HTR-8/SVneo (cell line): ENCODE data around the gene BDH1.
"Not testable (repeated sequence)": the region's sequence is repeated elsewhere in the genome, so short reads cannot be mapped to it uniquely, and the experiment has no call there.

Experiments
- DNase-seq: peaks from one replicate; pipeline ENCODE4 v3.0.0; 2011; ENCODE audit warnings: low spot score, mixed read lengths; ENCODE audit not compliant: insufficient read length
- FAIRE-seq: peaks from 2 replicates; lab custom pipeline; 2011; peaks lifted over from hg19 to GRCh38; lab: Jason Lieb, UNC

BDH1 gene

DNA sequence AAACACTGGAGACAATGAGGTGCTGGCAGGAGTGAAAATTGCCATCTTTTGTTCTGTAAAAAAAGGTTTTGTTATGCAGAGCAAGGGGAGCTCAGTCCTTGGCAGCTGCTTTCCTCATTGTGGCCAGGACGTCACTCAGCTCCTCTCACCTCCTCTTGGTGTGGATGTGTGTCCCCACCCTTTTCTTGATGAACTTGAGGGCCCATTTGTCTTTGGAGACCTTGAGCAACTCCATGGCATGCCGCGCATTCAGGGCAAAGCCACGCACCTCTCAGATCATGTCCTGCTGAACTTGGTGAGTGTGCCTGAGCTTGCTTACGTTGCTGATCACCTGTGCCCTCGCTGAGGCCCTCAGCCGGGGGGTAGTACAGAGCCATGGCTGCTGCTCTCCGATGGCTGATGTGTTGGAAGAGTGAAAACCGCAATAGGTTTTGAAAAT, 24.5 kb upstream of the BDH1 start:
- FAIRE-seq, result no peak
- no peak for DNase-seq

DNA sequence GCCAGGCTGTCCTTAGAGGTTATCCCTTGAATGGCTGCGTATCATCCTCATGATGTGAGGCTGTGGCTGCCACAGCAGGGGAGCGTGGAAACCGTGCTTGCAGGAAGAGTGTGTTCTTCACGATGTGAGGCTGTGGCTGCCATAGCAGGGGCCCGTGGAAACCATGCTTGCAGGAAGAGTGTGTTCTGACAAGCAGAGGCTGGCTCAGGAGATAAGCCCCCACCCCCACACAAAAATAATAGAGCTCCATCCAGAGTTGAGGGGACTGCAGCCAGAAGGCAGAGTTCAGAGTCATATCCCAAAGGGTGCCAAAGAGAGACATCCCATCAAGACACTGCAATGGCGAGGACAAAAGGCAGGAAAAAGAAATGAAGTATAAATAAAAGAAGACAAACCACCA, 22.6 kb upstream of the BDH1 start:
- FAIRE-seq (no peak), DNase-seq (no peak)

DNA sequence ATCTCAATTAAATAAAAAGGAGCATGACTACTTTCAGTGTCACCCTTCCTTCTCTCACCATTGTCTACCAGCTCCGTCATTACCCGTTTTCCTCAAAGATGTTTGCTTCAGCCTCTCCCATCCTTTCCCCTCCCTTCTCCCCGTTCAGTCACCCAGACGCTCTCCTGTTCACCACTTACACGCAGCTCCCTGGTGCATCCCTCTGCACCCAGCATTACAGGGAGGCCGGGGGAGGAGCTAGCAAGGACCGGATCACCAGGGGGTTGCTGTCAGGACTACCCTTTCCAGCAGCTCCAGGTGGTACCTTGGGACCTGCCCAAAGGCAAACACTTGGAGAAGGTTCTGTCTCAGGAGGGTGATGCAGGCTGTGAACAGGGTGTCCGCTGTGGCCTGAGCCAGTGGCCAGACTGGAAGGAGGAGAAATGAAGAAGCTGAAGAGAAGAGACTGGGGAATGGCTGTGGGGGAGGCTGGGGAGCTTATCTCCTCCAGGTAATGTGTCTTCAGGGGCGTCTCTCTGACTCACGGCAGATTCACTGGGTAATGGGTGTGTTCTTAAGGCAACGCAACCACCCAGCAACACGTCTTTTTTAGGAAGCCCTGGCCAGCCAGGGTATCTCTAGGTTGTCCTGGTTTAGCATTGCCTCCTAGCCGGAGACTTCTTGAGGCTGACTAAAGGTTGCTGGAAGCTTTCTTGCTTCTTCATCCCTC, 21.8 kb upstream of the BDH1 start:
- no peak for FAIRE-seq
- no peak for DNase-seq

DNA sequence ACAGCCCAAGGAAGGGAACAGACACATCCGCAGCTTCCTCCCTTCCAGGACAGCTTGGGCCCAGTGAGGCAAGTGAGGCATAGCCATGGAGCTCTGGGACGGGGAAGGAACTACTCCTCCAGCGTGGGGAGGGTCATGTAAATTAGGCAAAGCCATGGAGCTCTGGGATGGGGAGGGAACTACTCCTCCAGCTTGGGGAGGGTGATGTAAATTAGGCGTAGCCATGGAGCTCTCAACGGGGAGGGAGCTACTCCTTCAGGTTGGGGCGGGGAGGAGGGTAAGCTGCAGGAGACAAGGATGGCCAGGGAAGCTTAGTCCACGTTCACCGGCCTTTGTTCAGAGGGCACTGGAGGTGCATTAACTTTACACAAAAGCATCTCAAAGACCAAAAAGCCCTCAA, 21.1 kb upstream of the BDH1 start:
- FAIRE-seq (no peak), DNase-seq (no peak)

DNA sequence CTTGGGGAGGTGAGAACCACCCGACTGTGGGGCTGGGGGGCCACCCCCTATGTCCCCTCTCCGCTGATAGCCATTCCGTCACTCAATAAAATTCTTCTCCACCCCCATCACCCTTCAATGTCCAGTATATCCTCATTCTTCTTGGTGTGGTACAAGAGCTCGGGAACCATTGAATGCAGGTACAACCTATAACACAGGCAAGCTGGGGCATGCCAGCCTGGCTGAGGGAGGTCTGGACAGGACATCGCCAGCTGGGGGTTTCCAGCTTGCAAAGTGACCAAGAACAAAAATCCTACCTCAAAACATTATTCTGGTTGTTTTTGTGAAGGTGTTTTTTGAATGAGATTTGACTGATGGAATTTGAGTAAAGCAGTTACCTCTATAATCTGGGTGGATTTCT, 19.6 kb upstream of the BDH1 start:
- DNase-seq (no peak), FAIRE-seq (no peak)

DNA sequence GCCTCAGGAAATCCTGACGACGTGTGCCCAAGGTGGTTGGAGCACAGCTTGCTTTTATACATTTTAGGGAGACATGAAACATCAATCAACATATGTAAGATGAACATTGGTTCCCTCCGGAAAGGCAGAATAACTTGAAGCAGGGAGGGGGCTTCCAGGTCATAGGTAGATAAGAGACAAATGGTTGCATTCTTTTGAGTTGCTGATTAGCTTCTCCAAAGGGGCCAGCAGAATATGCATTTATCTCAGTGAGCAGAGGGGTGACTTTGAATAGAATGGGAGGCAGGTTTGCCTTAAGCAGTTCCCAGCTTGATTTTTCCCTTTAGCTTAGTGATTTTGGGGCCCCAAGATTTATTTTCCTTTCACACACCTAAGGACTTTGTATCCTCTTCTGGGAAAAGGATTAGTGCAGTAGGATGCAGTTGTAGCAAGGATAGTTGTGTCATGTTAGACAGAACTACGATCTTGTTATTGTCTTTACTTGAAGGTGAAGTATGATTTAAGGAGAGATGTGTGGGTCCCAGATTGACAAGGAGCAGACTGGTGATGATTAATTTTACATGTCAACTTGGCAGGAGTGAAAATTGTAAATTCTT, 18.7 kb upstream of the BDH1 start:
- FAIRE-seq, DNase-seq: not testable (repeated sequence)

DNA sequence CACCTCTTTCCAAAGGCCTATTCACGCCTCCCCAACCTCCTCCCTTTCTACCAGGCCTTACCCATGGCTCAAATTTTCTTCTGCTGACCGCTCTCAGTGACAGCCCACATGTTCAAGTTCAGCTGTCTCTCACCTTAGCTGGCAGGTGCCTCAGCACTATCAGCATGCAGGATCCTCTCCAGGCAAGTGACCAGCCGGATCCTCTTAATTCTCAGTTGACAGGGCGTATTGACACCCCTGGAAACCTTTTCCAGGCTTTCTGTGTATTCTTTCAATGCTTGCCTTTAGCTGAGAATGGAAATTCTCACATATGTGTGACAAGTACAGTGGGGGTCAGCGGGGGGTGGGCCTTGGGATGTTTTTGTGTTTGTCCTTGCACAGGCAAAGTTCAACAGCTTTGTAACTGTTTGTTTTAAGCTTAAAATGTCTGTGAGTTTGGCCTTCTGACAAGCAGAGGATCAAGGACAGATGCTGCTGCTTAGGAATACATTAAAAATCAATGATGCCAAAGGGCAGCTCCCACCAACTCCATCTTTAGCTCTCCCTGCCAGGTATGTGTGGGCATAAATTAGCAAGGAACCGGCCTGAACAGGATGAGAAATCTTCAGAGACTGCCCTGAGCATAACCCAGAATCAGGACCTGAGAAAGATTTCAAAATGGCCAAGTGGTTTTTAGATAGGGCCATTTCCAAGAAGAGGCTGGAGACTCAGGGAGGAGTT, 17.4 kb upstream of the BDH1 start:
- DNase-seq (no peak), FAIRE-seq (no peak)

DNA sequence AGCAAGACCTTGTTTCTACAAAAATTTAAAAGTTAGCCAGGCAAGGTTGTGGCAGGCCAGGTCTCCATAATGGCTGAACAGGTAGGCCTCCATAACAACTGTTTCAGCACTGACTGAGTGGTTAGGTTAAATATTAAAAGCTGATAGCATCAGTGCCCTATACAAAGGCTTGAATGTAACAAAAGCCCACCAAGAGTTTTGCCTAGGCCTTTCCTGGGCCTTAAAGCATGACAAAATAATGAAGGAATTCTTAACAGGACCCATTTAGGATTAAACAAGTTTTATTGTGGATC, 16.1 kb upstream of the BDH1 start:
- FAIRE-seq, DNase-seq: not testable (repeated sequence)

DNA sequence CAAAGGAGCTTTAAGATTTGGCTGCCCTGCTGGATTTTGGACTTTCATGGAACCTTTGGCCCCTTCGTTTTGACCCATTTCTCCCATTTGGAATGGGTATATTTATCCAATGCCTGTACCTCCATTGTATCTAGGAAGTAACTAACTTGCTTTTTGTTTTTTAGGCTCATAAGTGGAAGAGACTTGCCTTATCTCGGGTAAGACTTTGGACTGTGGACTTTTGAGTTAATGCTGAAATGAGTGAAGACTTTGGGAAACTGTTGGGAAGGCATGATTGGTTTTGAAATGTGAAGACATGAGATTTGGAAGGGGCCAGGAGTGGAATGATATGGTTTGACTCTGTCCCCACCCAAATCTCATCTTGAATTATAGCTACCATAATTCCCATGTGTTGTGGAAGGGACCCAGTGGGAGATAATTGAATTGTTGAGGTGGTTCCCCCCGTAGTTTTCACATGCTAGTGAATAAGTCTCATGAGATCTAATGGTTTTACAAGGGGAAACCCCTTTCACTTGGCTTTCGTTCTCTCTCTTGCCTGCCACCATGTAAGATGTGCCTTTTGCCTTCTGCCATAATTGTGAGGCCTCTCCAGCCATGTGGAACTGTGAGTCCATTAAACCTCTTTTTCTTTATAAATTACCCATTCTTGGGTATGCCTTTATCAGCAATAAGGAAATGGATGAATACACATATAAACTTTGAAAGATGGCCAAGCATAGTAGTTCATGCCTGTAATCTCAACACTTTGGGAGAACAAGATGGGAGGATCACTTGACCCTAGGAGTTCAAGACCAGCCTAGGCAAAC, 15.5 kb upstream of the BDH1 start:
- DNase-seq, FAIRE-seq: not testable (repeated sequence)

DNA sequence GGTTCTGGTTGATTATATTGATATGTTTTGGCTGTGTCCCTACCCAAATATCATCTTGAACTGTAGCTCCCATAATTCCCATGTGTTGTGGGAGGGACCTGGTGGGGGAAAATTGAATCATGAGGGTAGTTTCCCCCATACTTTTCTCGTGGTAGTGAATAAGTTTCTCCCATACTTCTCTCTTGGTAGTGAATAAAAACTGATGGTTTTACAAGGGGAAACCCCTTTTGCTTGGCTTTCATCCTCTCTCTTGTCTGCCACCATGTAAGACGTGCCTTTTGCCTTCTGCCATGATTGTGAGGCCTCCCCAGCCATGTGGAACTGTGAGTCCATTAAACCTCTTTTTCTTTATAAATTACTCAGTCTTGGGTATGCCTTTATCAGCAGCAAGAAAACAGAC, 13.7 kb upstream of the BDH1 start:
- not testable (repeated sequence) for DNase-seq, FAIRE-seq

DNA sequence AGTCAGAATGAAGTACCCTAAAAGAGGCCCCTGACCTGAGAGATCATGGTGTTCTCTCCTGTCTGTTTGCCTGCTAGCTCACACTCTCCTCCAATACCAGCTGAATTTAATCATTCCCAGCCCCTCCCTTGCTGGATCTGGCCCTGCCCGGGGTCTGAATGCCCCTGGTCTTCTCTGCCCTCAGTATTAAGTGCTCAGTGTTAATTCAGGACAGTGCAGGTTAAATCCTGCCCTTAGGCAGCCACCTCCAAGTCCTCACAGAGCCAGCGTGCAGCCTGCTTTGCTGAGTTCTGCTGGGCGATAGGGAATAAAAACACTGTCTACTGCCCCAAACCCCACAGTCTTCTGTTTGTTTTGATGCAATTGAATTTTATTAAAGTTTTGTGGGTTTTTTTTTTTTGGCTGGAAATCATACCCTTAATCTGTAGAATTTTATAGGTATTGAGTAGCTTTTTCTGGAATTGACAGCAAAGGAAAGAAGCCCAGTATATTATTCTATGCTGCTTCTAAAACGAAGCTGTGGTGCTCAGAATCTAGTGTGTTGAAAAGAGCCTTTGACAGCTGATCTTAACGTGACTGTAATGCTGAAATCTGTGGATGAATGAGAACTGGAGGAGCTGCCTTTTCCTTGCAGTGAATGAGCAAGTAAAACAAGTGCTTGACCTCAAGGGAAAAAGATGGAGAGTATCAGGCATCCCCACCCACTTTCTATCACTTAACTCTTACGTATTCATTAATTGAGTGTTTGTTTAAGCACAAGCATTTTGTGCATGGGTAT, 12.3 kb upstream of the BDH1 start:
- DNase-seq, result no peak
- FAIRE-seq, result no peak

DNA sequence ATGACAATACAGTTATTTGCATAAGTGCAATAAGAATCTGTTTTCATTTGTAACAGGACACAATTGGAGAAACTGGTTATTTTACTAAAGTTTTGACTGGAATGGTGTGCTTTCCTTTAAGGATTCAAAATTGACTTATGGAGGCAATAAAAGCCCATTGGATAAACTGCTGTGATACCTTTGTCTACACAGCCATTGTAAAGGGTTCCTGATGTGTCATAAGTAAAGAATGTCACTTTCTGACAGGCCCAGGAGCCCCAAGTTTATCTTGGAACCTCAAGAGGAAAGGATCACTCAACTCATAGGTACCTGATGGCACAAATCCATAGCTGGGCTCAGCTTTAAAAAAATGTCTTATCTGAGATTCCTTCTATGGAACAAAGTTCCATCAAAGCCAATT, 10.4 kb upstream of the BDH1 start:
- not testable (repeated sequence) for DNase-seq

DNA sequence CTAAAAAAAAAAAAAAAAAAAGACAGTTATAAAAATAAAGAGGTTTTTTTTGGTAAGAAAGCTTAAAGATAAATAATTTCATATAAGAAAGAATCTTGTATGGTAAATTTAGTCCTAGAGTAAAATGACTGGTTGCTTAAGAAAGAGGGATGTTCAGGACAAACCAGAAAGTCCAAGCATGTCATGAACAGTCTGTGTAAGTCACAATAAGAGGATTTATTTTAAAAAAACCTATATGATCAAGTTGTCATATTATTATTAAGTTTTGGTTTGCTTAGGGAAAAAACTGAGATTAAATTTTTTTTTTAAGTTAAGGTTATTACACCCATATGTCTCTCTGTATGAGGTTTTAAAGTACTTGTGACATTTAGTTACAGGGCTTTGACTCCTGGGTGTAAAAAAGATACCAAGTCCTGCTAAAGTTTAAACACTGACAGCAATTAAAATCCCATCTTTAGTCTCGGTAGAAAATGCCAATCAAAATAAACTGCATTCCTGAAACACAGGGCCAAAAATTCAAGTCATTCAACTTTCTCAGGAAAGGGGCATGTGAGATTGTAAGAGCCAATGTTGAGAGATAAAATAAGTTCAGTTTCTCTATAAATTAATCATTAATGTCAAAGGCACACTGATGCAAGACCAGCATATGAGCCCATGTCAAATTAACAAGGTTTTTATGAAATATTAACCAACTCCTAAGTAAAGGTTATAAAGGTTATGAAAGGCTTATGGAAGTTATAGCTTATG, 8.5 kb upstream of the BDH1 start:
- FAIRE-seq (no peak), DNase-seq (no peak)

More for the DNA sequence above, 10.4 kb upstream of the BDH1 start:
- FAIRE-seq, result not testable (repeated sequence)

DNA sequence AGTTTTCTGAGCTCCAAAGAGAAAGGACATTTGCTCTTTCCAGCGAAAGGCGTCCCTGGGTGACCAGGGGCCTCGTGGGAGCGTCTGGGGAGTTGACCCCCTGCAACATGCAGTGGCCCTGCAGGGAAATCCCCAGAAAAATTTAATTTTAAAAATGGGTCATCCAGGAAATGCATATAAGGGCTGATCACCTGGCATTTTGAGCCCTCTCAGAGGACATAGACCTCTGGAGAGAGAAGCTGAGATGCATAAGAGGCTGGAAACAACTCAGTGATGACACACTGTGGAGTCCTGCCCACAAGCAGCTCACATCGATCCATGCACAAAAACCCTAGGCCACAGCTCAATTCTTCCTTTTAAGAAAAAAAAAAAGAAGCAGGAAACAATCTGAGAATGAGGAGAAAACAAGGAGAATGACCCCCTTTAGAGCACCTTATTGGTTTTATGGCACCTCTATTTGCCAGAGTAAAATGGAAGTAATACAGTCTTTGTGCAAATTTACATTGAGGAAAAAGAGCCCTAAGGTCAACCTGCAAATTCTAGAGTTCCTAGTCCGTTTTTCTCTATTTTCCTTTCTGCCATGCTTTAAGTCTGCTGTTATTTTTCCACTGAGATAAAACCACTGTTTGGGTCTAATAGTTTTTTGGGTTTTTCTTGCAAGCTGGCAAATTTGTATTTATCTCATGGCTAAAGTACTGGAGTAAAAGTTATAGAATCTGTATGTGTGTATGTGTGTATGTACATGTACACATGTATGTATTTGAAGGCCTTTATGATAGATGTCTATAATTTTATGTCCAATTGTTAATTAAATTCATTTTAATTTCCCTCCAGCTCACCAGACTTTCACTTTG, 6.9 kb upstream of the BDH1 start:
- no peak for DNase-seq

DNA sequence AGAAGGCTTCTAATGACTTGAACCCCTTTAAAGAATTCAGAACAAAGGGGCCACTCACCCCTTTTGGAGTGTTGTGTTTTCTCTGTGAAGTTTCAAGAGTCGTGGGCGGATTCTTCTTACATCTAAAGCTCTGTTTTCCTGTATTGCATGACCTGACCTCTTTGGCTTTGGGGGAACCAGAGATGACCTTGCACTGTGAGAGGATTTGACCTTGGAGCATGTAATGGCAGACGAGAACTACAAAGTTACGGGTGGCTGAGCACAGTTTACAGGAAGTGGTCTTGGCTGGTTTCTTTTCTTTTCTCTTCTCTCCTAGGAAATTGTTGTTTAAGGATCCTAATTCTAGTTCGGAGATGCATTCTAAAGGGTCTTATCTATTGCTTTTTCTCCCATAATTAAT, 6.2 kb upstream of the BDH1 start:
- FAIRE-seq, result no peak
- no peak for DNase-seq

More for the DNA sequence above, 6.9 kb upstream of the BDH1 start:
- no peak for FAIRE-seq

DNA sequence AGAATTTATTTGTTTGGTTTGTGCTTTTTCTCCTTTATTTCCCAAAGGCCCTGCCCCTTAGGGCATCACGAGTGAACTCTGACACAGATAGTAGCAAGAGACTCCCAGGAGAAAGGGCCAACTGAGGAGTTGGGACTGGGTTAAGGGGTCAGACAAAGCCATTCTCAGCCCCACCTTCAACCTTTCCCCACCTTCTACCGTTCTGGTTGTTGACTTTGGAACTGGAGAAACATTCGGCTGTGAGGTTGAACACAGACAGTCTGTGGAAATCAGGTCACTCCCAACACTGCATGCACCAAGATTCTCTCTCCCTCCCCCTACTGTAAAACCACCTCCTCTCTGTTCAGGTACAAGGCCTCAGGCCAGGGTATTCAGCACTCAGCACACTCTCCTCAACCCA, 3.9 kb upstream of the BDH1 start:
- FAIRE-seq, result no peak
- no peak for DNase-seq

DNA sequence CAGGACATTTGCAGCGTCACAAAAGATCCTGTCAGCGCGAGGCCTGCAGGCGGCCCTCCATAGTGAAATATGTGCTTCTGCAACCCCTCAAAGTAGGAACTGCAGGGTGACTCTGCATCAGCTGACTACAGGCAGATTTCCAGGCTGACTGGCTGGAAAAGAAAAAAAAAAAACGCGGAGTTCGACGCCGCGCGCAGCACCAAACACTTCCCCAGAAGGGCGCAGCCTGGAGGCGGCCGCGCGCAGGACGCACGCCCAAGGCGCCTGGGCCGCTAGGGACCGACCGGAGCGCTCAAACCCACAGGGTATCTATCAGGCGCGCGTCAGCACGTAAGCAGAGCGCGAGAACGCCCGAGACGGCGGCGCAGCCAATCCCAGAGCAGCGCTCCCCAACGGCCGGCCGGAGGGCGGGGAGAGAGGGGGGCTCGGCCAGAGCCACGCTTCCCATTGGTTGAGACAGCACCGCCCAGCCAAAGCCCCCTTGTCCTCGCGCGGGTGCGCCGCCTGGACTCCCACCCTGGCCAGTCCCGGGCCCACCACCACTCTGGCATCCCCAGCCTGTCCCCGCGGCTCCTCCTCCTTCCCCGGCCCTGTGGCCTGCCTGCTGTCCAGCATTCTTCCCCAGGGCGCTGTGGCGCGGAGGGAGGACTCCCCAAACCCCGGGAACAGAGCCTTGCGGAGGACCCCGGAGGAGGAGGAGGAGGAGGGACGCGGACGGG, 1.0 kb downstream of the BDH1 start:
- FAIRE-seq (peak; percentile 31), DNase-seq (peak; percentile 97)

DNA sequence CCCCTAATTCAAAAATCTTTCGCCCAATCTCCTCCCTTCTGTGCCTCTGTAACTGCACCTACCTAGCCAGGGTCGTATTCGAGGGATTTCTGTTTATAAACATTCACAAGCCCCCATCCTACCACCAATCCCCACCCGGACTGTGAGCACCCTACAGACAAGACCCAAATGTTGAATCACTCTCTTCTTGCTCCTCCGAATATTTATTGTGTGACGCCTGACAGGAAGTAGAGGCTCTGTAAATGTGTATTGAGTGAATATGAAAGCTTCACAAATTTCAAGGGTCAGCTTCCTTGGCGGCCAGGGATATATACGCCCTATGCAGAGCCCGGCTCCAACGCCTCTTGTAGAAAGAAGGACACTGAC, 1.6 kb downstream of the BDH1 start:
- FAIRE-seq (no peak), DNase-seq (no peak)
